Breast epithelium (tissue), 4 donors: ENCODE data around the gene CFL1. TPM values are rescaled to one million over a fixed set of nuclear protein-coding genes. Genes with fewer than 3 reads are reported as not detected.

Experiments used
- DNase-seq, 2 donors: peaks; one replicate each; pipeline ENCODE4 v3.0.0-alpha.2; 2019; ENCODE audit warnings: low spot score in 2 of 2
- H3K27ac ChIP-seq, 2 donors: fragments of 200-600 bp; sonication (generic) in 1 of 2; one replicate each; pipeline ENCODE4 v1.5.1; 2016 to 2019; ENCODE audit warnings: mild to moderate bottlenecking in 1 of 2
- H3K27me3 ChIP-seq, 2 donors: fragments of 200-600 bp; sonication (generic) in 1 of 2; one replicate each; pipeline versions ENCODE4 v1.5.1 to v1.6.0; 2017 to 2019; ENCODE audit warnings: control low read depth in 1 of 2, mild to moderate bottlenecking in 1 of 2
- H3K36me3 ChIP-seq: fragments of 200-600 bp; one replicate; pipeline ENCODE4 v1.5.1; 2019
- H3K4me1 ChIP-seq, 2 donors: fragments of 200-600 bp; sonication (generic); one replicate each; pipeline ENCODE4 v1.5.1; 2016 to 2019; ENCODE audit warnings: control low read depth in 1 of 2
- H3K4me3 ChIP-seq, 3 donors: fragments of 200-600 bp; sonication (generic); 1 replicate in 2 of 3; 2 replicates in 1 of 3; pipeline ENCODE4 v1.5.1; 2016 to 2019; ENCODE audit warnings: mild to moderate bottlenecking in 3 of 3, moderate library complexity in 2 of 3
- H3K9me3 ChIP-seq, 2 donors: fragments of 200-600 bp; sonication (generic) in 1 of 2; one replicate each; pipeline ENCODE4 v1.5.1; 2016 to 2019; ENCODE audit warnings: control low read depth in 1 of 2
- POLR2A ChIP-seq: fragments of 450-650 bp; IDR thresholded peaks from one replicate; pipeline ENCODE4 v1.6.1; 2016; ENCODE audit warnings: antibody characterized with exemption, mild to moderate bottlenecking, moderate library complexity
- POLR2AphosphoS5 ChIP-seq, 3 donors: sonication (generic); formaldehyde crosslinking; IDR thresholded peaks; one replicate each; pipeline ENCODE4 v1.6.1; 2017; ENCODE audit warnings: antibody characterized with exemption in 3 of 3
- intact Hi-C: fragments of 100-400 bp; cut with DNase I; formaldehyde crosslinking; loops from one replicate; pipeline ENCODE4 v1.15.1; 2023; ENCODE audit warnings: low total_unique reads
- total RNA-seq, 3 donors: library from RNA; depleted of rRNA; stranded (reverse); fragments of >200 nt; gene quantifications; one replicate each; pipeline ENCODE4 v1.1.0, GENCODE V29; 2016
- TF ChIP-seq, protein P1 (sequence below), 3 donors: fragments of 450-650 bp; IDR thresholded peaks; one replicate each; pipeline ENCODE4 v1.5.1; 2016 to 2017; ENCODE audit warnings: antibody characterized with exemption in 3 of 3, mild to moderate bottlenecking in 3 of 3, moderate library complexity in 3 of 3

Gene CFL1
- total RNA-seq, 3 donors from 2014 or later, result 407 to 564 (median 453) TPM

- Histone ChIP-seq H3K4me1 (peaks cover 5 to 12% of the 10 kb centered on the region in 2 donors), H3K4me3 (no peak overlapping the region), H3K9me3 (no peaks in the 10 kb centered on the region), H3K27me3 (no peaks in the 10 kb centered on the region), H3K36me3 (no peaks in the 10 kb centered on the region), H3K27ac (peak overlapping the region in 1 of 2 donors; percentile 3)
- TF ChIP-seq POLR2AphosphoS5 (IDR thresholded peaks at IDR 0.05) (no peak), POLR2A (no peak)
- TF ChIP-seq, protein P1, sequence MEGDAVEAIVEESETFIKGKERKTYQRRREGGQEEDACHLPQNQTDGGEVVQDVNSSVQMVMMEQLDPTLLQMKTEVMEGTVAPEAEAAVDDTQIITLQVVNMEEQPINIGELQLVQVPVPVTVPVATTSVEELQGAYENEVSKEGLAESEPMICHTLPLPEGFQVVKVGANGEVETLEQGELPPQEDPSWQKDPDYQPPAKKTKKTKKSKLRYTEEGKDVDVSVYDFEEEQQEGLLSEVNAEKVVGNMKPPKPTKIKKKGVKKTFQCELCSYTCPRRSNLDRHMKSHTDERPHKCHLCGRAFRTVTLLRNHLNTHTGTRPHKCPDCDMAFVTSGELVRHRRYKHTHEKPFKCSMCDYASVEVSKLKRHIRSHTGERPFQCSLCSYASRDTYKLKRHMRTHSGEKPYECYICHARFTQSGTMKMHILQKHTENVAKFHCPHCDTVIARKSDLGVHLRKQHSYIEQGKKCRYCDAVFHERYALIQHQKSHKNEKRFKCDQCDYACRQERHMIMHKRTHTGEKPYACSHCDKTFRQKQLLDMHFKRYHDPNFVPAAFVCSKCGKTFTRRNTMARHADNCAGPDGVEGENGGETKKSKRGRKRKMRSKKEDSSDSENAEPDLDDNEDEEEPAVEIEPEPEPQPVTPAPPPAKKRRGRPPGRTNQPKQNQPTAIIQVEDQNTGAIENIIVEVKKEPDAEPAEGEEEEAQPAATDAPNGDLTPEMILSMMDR (IDR thresholded peaks at IDR 0.05), result no peak
- intact Hi-C loops, result loop anchor here (10.0 kb wide), 1 partner anchor 81 kb away; the partner anchor contains the start of gene SART1
- DNase-seq, result no peak
Measured at GRCh38 chr11:65883786-65884715, 26.1 kb upstream of the CFL1 start.

DNA sequence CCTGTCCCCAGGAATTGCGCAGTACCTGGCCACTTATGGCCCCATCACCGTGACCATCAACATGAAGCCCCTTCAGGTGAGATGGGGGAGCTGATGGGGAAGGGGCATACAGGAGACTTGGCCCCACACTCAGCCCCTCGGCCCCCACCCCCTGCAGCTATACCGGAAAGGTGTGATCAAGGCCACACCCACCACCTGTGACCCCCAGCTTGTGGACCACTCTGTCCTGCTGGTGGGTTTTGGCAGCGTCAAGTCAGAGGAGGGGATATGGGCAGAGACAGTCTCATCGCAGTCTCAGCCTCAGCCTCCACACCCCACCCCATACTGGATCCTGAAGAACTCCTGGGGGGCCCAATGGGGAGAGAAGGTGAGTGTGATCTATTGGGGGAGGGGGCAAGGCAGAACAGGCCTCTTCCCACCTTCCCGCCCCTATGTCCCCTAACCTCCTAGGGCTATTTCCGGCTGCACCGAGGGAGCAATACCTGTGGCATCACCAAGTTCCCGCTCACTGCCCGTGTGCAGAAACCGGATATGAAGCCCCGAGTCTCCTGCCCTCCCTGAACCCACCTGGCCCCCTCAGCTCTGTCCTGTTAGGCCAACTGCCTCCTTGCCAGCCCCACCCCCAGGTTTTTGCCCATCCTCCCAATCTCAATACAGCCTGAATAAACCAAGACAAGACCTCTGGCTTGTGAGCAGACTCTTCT, 25.2 kb upstream of the CFL1 start:
- Histone ChIP-seq H3K27ac (no peak overlapping the region), H3K36me3 (no peaks in the 10 kb centered on the region), H3K27me3 (no peaks in the 10 kb centered on the region), H3K9me3 (no peaks in the 10 kb centered on the region), H3K4me1 (peaks cover 5 to 12% of the 10 kb centered on the region in 2 donors), H3K4me3 (no peak overlapping the region)
- no peak for DNase-seq
- TF ChIP-seq, protein P1 (IDR thresholded peaks at IDR 0.05), result no peak
- no peak for TF ChIP-seq POLR2AphosphoS5 (IDR thresholded peaks at IDR 0.05)
- no peak for TF ChIP-seq POLR2A
- intact Hi-C loops, result loop anchor here (10.0 kb wide), 1 partner anchor 82 kb away; the partner anchor contains the start of gene SART1

DNA sequence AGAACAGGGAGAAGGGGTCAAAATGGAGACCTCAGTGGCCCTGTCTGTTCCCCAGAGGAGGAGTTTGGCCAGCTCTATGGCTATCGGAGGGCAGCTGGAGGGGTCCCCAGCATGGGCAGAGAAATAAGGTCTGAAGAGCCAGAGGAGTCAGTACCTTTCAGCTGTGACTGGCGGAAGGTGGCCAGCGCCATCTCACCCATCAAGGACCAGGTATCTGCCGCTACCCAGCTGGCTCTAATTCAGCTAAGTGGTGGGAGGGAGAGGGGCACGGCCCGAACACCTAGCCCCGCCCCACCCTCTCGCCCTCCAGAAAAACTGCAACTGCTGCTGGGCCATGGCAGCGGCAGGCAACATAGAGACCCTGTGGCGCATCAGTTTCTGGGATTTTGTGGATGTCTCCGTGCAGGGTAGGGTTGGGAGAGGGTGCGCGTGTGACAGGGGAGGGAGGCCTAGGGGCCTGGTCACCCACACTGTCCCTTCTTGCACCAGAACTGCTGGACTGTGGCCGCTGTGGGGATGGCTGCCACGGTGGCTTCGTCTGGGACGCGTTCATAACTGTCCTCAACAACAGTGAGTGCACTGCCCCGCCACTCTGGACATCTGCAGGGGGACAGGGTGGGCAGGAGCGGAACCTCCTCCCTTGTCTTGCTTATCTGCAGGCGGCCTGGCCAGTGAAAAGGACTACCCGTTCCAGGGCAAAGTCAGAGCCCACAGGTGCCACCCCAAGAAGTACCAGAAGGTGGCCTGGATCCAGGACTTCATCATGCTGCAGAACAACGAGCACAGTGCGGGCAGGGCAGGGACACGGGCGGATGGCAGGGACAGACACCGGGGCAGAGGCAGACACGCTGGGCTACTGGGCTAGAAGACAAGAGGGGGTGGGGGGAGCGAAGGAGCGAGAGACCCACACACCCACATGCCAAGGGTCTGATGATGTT, 24.4 kb upstream of the CFL1 start:
- no peak for DNase-seq
- H3K27me3 ChIP-seq, result no peaks in the 10 kb centered on the region
- no peak overlapping the region for H3K4me3 ChIP-seq
- TF ChIP-seq POLR2AphosphoS5 (IDR thresholded peaks at IDR 0.05), result no peak
- TF ChIP-seq POLR2A, result no peak
- TF ChIP-seq, protein P1 (IDR thresholded peaks at IDR 0.05), result no peak
- H3K36me3 ChIP-seq, result no peaks in the 10 kb centered on the region
- H3K9me3 ChIP-seq, result no peaks in the 10 kb centered on the region
- H3K4me1 ChIP-seq, result peaks cover 0 to 5% of the 10 kb centered on the region in 2 donors
- intact Hi-C loops, result loop anchor here (10.0 kb wide), 1 partner anchor 82 kb away; the partner anchor contains the start of gene SART1
- H3K27ac ChIP-seq, result no peak overlapping the region

DNA sequence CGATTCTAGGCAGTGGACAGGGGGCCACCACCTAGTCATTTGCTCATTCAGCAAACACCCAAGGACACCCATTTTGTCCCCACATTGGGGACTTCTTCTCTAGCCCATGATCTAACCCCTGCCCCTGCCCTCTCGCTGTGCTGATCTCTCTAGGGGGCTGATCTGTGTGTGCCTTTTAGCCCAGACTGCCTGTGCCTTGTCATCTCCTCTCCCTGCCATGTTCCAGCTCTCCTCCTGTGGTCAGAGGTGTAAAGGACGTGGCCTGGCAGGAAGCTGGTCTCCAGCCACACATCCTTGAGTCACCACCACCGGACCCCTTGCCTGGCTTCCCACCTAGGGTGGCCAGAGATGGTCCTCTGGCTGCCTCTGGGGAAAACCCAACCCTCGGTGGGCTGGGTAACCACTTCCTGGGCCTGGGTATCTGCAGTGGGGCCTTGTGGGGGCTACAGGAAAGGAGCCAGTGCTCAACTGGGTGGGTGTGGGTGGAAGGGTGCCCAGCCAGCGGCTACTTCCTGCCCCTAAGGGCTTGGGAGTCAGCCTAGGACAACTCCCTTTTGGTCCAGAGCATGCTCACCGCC, 23.0 kb upstream of the CFL1 start:
- H3K27ac ChIP-seq, result no peak overlapping the region
- no peak overlapping the region for H3K4me3 ChIP-seq
- no peak for TF ChIP-seq POLR2A
- TF ChIP-seq POLR2AphosphoS5 (IDR thresholded peaks at IDR 0.05), result no peak
- TF ChIP-seq, protein P1 (IDR thresholded peaks at IDR 0.05), result no peak
- H3K27me3 ChIP-seq, result no peaks in the 10 kb centered on the region
- H3K4me1 ChIP-seq, result no peaks in the 10 kb centered on the region
- intact Hi-C loops, result loop anchor here (10.0 kb wide), 1 partner anchor 84 kb away; the partner anchor contains the start of gene SART1
- no peak for DNase-seq
- no peaks in the 10 kb centered on the region for H3K36me3 ChIP-seq
- no peaks in the 10 kb centered on the region for H3K9me3 ChIP-seq
